Measurements from ENCODE around the gene MBNL3. TPM values are rescaled to one million over a fixed set of nuclear protein-coding genes. Genes with fewer than 3 reads are reported as not detected.

The MBNL3 gene
- 24.7 TPM for total RNA-seq

DNA sequence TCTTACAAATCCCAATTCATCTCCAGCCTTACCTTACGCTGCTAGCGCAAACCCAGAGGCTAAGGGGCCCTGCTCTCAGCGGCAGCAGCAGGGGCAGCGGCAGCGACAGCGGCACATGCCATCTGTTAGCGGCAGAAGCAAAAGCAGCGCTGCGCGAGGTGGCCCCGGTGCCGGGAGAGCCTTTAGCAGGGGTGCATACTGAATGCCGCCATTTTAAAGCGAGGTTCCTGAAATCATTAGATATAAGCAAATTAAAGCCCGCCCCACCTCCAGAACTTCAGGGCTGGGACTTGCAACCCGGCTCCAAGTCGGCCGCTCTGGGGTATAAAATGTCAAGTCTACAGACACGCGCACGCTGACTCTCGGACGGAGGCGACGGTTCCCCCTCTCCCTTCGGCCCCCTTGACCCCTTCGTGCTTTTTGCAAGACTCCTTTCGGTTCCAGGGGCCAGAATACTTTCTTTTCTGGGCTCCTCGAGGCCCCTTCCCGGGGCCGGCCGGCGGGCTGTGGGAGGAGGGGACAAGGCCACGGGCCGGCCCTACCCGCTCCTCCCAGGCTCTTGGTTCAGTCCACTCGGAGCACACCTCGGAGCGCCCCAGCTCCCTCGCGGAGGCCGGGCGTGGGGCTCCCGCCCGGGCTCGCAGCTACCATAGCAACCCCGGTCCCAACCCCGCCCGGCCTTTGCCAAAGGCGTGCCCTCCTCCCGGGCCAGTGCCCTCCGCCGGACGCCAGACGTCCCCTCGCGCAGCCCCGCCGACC lies at the start of gene MBNL3:
MBNL3 (minus strand) TSS at position 220 of the 759 bp plus-strand sequence. CDS start 49,427 bp downstream, outside the sequence.
- DNase-seq, result peak; percentile 79

- DNase-seq, result no peak
These were observed 44.6 kb upstream of the MBNL3 start for GRCh38 chrX:132533409-132533808.

DNA sequence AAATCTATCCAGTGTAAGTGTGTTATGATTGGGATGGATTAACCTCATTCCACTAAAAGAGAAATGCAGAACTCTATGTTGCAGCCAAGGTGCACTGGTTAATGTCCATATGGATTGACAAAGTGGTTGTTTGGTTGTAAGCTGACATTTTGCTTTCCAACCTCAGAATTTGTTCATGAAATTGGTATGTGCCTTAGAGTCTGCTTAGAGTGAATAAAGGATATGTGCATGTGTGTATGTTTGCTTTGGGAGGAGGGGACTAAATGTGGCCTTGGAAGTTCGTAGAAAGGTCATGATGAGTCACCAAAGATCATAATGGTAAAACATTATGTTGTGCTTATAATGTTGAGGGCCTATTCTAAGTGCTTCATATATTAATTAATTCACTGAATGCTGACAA lies 44.1 kb upstream of the MBNL3 start:
- DNase-seq, result peak; percentile 7

DNA sequence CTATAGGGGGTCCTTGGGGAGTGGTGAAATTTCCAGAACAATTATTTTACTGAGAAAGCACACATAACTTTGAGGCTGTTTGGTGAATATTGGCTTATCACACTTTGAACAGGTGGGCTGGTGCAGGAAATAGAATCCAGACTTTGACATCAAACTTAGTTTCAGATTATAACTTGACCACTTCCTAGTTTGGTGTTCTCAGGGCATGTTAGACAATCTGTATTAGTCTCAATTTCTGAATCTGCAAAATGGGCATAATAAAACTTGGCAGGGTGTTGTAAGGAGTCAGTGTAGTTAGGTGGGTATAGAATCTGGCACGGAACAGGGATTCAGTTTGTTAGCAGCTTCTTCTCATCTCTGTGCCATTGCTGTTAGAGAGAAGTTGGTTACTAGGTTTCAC lies 43.3 kb upstream of the MBNL3 start:
- no peak for DNase-seq

GRCh38 chrX:132520792-132521191 lies 32.0 kb upstream of the MBNL3 start:
- DNase-seq, result no peak

GRCh38 chrX:132520213-132520612 lies 31.4 kb upstream of the MBNL3 start:
- DNase-seq, result no peak

DNA sequence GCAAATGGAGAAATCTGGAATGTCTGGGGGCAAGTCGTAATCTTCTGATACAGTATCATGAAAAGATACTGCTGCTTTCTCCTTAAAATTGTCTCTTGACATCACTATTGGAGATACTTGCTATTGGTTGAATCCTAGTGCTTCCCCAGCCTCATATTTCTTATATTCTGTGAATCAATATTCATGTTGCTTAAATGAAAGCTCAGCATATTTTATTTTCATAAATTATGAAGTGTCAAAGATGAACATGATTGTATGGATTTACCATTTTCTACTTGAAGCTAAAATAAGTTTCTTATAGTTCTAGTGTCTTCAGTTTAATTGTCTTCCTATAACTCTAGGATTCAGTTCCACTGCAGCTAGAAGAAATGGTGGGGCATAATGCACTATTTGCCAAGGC lies 29.6 kb upstream of the MBNL3 start:
- DNase-seq, result no peak

GRCh38 chrX:132508834-132509233 lies 20.0 kb upstream of the MBNL3 start:
- DNase-seq, result no peak

- no peak for DNase-seq
These were observed 16.3 kb upstream of the MBNL3 start for GRCh38 chrX:132505116-132505515.

DNA sequence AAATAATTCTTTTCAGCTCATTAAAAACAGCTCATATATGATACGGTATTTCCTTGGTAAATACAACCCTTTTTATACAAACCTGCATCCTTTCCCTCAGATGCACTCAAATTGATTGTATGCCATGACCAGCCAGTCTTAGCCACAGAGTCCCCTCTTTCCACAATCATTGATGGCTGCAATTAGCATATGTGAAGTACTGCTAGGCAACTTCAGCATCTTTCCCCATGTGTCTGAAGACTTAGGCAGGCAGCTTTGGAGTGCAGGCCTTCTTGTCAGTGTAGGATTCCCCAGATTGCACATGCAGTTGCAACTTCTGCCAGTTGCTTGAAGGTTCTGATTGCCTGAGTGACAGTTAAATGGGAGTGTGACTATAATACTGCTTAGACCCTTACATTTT lies 15.6 kb upstream of the MBNL3 start:
- no peak for DNase-seq

DNA sequence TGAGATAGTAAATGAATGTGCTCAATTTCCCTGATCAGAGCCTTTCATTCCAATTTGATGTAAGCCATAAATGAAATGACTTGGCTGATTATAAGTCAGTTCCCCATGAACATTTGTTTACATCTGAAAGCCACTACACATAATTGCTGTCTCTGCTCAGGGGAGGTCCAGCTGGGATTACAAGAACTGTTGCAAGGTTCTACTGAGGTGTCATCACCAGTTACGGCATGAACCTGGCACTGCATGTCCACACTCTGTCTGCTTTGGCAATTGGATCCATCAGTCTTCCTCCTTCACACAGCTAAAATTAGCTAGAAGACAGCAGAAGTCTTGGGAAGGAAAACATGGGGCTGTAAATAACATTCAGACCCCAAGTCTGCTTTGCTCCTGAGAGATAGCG lies 12.8 kb upstream of the MBNL3 start:
- no peak for DNase-seq

- DNase-seq, result no peak
These were observed 8.6 kb upstream of the MBNL3 start for GRCh38 chrX:132497432-132497831.

DNA sequence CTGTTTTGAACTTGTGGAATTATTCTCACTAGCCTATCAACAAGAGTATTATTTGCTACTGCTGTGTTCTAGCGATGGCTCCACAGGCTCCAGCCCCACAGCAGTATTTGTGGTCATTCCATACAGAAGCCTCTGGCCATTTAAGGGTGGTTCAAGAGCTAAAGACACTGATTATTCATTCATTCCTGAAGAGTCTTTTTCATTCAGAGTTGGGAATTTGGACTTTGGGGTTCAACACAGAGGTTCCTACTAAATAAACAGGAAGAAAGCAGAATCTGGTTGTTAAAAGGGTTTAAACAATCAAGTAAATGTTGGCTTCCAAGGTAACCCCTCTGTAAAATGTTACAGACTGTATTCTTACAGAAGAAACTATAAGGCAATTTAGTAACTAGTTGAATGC lies 4.3 kb upstream of the MBNL3 start:
- DNase-seq, result no peak

GRCh38 chrX:132491191-132491590 lies 2.4 kb upstream of the MBNL3 start:
- DNase-seq, result no peak

DNA sequence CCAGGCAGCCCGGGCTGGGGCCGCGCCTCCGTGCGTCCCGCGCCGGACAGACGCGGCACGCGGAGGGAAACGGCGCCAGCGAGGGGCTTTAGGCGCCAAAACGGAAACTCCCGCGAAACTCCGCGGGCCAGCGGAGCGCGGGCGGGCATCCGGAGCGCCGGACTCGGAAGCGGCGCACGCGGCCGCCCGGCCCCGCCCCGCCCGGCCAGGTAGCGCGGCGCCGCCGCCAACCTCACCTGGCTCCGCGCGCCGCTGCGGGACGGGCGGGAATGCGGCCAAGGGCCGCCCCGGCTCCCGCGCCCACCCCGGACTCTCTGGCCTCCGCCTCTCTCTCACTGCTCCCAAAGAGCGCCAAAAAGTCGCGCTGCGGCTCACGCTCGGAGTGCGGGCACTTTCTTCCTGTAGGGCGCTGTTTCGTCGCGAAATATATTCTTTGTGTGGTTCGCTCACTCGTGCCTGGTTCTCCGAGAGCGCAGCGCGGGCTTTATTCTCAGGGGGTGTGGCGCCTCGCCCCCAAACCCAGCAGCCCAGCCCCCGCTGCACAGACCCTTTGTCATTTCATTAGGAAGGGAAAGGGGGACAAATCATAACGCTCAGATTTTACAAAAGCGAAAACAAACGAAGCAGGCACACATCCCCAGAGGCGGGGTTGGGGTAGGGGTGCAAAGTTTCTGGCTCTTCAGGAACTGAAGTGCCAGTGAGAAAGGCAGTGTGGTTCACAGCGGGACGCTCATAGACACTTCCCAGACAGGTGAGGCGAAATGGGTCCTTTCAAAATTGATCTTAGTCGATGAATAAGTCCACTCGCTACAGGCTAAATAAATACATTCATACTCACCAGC lies 961 bp upstream of the MBNL3 start:
- DNase-seq, result peak; percentile 69

DNA sequence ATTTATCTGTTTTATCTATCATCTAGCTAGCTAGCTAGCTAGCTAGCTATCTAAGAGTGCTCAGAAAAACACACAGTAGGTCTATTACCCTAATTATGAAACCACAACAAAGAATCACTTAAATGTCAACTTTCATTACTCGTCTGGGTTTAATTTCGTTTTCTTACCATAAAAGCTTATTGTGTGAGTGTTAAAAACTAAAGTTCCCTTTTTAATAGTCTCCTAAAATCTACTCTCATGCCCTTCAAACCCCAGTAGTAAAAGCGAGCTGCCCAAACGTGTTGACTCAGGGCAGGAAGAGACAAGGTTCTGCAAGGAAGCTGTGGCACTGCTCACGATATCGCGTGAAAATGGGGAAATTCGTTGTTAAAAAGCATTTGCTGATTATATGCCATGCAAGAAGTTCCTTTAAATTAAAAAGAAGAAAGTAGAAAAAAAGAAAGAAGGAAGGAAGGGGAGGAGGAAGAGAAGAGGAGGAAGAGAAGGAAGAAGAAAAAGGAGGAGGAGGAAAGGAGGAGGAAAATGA lies 595 bp downstream of the MBNL3 start:
- DNase-seq, result peak; percentile 43

DNA sequence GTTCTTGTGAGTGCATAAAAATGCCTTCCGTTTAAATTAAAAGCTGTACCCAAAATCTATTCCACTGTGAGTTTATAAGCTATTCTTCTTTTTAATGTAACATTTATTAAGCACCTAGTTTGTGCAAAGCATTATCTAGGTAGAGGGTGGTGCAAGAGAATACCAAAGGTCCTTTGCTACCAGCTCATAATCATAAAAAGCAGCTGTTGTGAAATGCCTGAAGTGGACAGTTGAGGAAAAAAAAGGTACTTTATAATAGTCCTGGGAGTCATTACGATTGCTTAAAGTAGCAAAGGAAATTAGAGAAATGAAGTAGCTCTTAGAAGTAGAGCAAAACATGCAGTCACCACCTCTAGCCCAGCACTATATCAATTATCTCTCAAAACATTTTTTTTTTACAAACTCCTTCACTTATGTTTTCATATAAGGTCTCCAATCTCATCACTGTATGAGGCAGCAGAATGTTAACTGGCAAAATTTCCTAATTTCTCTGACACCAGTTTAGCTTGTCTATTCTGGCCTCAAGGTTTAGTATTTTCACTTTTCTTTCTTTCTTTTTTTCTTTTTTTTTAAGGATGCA lies 2.1 kb downstream of the MBNL3 start:
- no peak for DNase-seq

DNA sequence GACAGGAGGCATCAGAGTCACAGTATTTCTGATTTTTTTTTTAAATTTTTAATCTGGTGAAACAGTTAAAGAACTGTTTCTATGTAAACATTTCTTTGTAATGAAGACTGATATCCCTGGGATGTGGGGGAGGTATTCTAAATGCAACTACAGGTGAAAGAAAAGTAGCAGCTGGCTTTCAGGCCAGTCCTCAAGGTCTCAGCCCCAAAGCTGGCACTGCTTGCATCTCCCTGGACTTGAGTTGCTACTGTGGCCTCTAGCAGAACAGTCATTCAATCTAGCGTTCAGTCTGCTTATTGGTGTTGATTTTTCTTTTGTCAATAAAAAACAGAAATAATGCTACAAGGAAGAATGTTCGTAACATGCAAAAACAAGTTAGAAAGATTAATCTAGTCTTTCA lies 4.9 kb downstream of the MBNL3 start:
- DNase-seq, result no peak

DNA sequence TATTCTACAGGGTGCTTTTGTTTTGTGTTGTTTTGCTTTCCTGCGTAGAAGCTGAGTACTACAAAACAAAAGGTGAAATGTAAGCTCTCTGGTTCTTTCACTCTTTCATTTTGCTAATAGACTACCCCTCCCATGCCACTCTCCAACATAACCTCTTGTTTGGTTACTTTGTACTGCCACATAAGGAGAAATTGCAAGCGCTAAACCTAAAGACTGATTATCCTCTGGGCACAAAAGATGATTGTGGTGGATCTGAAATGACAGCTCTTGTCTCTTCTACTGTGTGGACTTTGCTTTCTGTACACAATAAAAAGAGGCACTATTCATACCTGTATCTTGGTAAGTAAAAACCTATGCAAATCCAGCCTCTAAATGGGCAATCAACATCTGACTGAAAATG lies 5.3 kb downstream of the MBNL3 start:
- DNase-seq, result no peak

DNA sequence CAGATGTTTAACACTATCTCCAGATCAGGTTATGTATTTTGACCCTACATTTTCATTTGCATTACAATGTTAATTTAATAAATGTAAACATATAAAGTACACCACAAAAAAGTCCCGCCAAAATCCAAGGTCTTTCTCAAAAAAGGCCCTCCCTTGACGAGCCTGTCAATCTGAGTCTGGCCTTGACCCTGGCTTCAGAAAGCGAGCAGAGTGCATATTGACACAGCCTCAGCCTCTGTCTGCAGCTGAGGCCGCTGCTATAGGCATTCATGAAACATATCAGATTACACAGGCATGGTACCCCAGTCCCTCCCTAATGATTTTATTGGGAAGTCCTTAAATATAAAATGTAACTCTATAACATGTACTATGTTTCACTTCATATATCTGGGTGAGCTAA lies 6.2 kb downstream of the MBNL3 start:
- no peak for DNase-seq

DNA sequence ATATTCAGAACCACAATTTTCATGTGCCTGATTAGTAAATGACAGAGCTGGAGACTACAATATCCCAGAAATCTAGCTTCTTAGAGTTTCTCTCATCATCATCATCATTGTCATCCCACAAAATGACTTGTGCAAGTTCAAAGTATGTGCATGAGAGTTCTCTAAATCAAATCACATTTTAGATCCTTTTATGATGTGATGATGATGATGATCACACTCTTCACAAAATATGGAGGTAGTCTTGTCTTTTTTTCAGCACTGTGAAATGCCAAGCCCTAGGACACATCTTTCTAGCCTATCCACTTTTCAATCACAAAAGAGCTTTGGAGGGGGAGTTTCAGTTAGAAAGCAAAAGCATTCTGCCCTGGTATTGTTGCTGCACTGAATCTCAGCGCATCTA lies 7.4 kb downstream of the MBNL3 start:
- no peak for DNase-seq

DNA sequence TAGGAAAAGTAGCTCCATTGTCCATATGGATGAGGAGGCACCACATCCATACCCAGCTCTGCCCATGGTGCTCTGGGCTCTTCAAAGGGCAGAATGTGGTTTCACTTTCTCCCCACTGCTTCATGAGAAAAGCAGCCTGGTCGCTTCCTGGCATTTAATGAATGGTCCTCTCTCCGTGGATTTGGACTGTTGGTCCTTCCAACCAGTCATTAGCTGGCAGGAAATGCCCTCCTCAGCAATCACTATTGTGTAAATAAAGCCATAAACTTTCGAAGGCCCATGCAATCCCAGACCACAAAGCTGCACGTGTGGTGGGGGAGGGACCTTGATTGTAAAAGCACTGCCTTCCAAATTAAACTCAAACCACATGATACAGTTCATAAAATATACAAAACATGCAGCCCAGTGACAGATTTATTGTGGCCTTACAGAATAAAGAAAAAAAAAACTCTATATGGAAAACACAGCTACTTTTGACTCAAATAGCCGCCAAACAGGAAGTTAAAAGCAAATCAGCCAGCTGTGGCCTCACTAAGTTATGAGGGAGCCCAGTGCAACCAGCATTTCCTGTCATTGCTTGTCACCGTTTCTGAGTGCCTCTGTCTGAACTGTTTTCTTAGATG lies 8.1 kb downstream of the MBNL3 start:
- DNase-seq, result peak; percentile 60
